GM19397 (cell line): Measurements from ENCODE around the gene MSH3.
"Not testable (repeated sequence)": the region's sequence is repeated elsewhere in the genome, so short reads cannot be mapped to it uniquely, and the experiment has no call there.

Experiments
- ATAC-seq: cut with Tn5 transposase; IDR thresholded peaks from one replicate; pipeline ENCODE4 v1.9.1; 2021; ENCODE audit warnings: mild to moderate bottlenecking, moderate library complexity; ENCODE audit not compliant: unreplicated experiment

The MSH3 gene

GRCh38 chr5:80705216-80705769 lies 50.8 kb downstream of the MSH3 start:
- no peak for ATAC-seq

GRCh38 chr5:80705801-80706200 lies 51.3 kb downstream of the MSH3 start:
- ATAC-seq = no peak

DNA sequence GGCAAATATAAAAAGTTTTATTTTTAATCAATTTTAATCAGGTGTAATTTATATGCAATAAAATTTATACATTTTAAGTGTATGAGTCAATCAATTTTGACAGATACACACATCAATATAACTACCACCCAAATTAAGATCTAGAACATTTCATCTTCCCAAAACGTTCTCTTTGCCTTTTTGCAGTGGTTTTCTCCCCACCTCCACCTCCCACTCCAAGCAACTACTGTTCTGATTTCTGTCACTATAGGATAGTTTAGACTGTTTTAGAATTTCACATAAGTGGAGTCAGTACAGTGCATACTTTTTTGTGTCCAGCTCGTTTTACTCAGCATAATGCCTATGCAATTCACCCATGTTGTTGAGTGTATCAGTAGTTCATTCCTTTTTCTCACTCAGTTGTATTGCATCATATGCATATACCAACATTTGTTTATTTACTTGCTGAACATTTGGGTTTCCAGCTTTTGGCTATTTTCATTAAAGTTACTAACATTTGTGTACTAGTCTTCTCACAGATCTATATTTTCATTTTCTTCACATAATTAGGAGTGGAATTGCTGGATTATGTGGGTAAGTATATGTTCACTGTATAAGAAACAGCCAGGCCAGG lies 52.5 kb downstream of the MSH3 start:
- no peak for ATAC-seq

- no peak for ATAC-seq
These were observed 53.2 kb downstream of the MSH3 start for GRCh38 chr5:80707645-80708044.

GRCh38 chr5:80711216-80711615 lies 56.8 kb downstream of the MSH3 start:
- ATAC-seq = no peak

DNA sequence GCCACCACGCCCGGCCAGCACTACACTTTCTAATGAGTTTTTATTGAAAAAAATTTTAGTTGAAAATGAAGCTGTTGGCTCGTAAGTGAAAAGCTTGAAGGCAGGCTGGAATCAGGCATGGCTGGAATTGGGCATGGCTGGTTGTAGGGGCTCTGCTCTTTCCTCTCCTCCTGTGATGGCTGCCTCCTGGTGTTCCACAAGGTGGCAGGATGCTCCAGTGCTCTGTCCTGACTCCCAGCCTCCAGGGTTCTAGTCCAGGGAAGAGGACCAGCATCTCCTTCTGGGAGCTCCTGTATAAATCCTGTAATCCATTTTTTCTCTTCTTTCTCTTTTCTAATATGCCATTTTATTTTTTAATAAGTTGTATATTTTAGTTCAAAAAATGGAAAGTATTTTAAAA lies 57.5 kb downstream of the MSH3 start:
- no peak for ATAC-seq

DNA sequence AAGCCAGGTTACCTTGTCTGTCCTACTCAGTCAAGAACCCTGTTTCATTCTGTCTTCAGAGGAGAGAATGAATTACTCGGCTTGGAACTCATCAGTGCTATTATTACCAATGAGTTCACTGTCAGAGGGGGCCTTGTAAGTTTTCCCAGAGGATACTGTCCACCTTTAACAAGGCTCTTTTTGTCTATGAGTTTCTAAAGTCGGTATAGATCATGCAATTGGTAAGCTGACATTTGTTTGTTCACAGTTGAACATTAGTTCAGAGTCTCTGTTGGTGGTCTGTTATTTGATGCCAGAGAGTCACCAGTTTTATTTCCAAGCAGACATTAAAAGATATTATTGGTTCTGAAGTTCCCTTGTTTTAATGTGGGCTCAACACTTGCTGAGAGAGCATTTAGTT lies 58.5 kb downstream of the MSH3 start:
- no peak for ATAC-seq

DNA sequence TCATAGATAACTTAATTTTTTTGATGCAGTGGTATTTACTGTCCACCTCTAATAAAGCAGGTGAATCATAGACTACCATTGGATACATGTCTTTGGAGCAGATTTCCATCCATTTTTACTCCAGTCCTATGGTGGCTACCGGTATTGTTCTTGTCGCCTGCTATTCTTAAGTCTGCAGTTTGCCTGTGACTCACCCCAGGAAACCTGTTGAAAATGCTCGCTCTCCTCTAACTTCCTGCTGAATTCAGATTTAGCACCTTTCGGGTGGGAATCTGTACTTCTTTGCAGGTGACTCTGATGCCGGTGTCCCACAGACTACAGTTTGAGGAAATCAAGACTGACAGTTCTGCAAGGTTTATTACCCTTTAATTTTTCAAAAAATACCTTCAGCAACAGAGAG lies 59.2 kb downstream of the MSH3 start:
- ATAC-seq = no peak

- no peak for ATAC-seq
These were observed 60.3 kb downstream of the MSH3 start for GRCh38 chr5:80714570-80715298.

- ATAC-seq = no peak
These were observed 61.4 kb downstream of the MSH3 start for GRCh38 chr5:80715887-80716286.

- no peak for ATAC-seq
These were observed 65.7 kb downstream of the MSH3 start for GRCh38 chr5:80720181-80720580.

DNA sequence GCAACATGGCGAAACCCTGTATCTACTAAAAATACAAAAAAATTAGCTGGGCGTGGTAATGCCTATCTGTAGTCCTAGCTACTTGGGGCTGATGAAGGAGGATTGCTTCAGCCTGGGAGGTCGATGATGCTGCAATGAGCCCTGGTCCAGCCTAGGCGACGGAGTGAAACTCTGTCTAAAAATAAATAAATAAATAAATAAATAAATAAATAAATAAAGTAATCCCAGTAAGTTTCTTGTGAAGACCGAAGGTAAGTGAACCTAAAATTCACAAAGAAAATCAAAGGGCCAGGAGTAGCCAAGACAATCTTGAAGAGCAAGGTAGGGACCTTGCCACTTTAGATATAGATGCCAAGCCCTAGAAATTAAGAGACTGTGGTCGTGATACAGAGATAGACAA lies 68.5 kb downstream of the MSH3 start:
- ATAC-seq = no peak

GRCh38 chr5:80725446-80725845 lies 71.0 kb downstream of the MSH3 start:
- no peak for ATAC-seq

GRCh38 chr5:80736730-80737129 lies 82.3 kb downstream of the MSH3 start:
- ATAC-seq = no peak

DNA sequence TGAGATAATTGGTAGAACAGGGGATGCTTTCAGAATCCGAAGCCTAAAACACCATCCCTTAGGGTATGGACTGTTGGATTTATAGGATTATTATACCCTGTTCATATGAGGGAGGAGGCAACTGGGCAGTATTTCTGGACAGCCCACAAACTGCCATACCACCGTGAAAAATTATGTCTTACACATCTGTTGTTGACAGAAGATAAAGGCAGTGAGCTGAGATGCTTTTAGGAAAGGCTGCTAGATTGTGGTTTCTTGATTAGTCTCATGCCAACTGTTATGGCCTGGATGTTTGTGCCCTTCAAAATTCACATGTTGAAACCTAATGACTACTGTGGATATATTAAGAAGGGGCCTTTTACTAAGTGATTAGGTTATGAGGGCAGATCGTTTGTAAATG lies 84.0 kb downstream of the MSH3 start:
- no peak for ATAC-seq

DNA sequence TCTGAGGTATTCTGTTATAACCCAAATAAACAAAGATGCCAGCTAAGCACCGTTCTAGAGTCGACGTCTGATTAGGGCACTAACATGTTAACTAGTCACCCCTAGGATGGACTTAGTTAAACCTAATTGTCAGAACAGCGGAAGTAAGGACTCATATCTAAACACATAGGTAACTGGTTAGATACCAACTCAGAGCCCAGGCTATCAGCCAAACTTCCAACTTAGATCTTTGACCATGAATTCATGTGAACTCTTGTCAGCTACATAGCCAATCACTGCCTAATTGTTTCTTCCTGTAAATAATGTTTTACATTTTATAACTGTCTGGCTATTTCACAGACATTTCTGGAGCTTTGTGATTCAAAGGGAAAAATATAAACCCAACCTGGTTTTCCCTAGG lies 84.6 kb downstream of the MSH3 start:
- no peak for ATAC-seq

GRCh38 chr5:80739496-80739895 lies 85.0 kb downstream of the MSH3 start:
- ATAC-seq = no peak

DNA sequence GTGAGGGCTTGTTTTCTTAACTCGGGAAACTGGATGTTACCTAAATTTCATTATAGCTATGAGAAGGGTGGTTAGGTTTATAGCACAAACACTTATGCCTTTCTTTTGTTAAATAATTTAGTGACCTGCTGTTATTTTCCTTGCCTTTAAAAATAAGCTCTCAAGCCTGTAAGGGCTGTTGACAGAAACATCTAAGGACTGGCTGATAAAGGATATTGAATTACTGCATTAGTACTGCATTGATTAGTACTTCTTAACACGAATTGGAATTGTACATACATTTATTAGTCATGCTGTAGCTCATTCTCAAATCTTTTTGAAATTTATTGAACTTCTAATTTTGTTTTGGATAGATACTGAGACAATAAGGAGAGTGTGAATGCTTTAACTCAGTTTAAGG lies 85.4 kb downstream of the MSH3 start:
- ATAC-seq = no peak

DNA sequence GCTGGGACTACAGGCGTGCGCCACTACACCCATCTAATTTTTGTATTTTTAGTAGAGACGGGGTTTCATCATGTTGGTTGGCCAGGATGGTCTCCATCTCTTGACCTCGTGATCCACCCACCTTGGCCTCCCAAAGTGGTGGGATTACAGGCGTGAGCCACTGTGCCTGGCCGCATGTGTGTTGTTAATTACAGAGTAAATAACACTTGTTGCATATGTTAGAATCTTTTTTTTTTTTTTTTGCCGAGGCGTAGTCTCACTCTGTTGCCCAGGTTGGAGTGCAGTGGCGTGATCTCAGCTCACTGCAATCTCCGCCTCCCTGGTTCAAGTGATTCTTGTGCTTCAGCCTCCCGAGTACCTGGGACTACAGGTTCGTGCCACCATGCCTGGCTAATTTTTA lies 86.0 kb downstream of the MSH3 start:
- ATAC-seq = not testable (repeated sequence)

DNA sequence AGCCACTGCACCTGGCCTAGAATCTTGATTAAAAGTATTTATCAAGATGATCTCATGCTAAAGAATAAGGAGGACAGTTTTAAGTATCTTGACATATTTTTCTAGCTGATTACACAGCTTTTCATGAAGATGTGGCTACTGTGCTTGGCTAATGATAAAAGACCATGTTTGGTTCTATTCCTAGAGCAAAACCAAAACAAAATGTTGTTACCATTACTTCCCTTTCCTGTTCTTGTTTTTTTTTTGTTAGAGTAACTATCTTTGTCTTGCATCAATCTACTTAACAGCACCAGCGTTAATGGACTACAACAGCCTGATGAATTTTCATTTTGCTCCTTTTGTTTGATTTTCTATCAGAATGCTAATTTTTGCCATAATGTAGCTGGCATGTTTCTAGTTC lies 86.5 kb downstream of the MSH3 start:
- no peak for ATAC-seq

DNA sequence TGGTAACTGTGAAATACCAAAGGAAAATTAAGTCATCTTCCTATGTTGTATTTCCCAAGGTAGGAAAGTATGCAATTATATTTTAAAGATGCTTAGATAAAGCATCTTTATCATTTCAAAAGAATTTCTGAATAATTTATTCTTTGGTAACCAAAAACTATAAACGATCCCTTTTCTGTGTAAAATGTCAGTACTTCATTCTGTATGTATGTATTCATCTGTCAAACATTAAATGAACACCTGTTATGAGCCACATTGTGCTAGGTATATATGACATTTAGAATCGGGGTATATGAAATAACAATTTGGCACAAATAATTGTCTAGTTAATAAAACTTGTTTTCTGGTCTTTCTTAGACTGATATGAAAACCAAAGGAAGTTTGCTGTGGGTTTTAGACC lies 89.7 kb downstream of the MSH3 start:
- no peak for ATAC-seq

GRCh38 chr5:80745490-80745889 lies 91.0 kb downstream of the MSH3 start:
- no peak for ATAC-seq

DNA sequence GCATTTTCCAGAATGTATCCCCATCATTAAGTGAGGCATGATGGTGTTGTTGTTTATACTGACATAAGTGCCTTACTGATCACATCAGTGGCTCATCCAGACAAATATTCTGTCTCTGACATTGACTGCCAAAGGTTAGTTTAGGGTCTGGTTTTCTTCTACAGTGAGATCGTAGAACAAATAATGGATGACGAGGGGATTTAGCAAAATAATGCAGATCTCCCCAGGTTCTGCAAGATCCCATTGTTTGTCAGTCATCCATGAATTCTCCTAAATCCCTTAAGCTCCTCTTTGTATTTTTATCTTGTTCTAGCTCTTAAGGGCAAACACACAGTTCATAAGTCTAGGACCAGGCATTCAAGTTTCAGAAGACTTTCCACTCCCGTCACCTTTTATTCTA lies 93.5 kb downstream of the MSH3 start:
- ATAC-seq = no peak
